Medulla oblongata (tissue), 1 donor: ENCODE data around the gene MAP2.

Experiments
- DNase-seq: peaks from one replicate; pipeline ENCODE4 v3.0.0-alpha.2; 2015; ENCODE audit errors: extremely low spot score

The MAP2 gene, protein sequence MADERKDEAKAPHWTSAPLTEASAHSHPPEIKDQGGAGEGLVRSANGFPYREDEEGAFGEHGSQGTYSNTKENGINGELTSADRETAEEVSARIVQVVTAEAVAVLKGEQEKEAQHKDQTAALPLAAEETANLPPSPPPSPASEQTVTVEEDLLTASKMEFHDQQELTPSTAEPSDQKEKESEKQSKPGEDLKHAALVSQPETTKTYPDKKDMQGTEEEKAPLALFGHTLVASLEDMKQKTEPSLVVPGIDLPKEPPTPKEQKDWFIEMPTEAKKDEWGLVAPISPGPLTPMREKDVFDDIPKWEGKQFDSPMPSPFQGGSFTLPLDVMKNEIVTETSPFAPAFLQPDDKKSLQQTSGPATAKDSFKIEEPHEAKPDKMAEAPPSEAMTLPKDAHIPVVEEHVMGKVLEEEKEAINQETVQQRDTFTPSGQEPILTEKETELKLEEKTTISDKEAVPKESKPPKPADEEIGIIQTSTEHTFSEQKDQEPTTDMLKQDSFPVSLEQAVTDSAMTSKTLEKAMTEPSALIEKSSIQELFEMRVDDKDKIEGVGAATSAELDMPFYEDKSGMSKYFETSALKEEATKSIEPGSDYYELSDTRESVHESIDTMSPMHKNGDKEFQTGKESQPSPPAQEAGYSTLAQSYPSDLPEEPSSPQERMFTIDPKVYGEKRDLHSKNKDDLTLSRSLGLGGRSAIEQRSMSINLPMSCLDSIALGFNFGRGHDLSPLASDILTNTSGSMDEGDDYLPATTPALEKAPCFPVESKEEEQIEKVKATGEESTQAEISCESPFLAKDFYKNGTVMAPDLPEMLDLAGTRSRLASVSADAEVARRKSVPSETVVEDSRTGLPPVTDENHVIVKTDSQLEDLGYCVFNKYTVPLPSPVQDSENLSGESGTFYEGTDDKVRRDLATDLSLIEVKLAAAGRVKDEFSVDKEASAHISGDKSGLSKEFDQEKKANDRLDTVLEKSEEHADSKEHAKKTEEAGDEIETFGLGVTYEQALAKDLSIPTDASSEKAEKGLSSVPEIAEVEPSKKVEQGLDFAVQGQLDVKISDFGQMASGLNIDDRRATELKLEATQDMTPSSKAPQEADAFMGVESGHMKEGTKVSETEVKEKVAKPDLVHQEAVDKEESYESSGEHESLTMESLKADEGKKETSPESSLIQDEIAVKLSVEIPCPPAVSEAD (N-terminal part only)

GRCh38 chr2:209423562-209424198 lies at the start of gene MAP2:
MAP2 (plus strand) TSS chr2:209424047; CDS start chr2:209653171, 229,124 bp downstream.
- peak; percentile 89 for DNase-seq

- no peak for DNase-seq
Measured at GRCh38 chr2:209376686-209377085, 47.2 kb upstream of the MAP2 start.

DNA sequence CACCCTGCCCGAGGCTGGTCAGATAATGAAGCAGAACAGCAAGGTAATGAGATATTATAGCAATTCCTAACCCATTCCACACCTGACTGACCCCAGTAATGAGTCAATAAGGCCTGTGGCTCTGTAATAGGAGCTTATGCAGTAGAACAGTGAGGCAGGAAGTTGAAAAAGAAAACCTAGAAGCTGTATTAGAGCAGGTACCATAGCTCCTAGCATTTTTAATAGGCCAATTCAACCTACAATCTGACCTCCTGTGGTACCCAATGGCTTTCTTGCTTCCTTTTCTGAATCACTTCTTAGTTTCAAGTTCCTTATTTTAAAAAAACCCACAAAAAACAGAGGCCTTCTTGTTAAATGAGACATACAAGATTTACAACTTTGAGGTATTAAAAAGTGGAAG lies 43.6 kb upstream of the MAP2 start:
- peak; percentile 5 for DNase-seq

GRCh38 chr2:209381091-209381490 lies 42.8 kb upstream of the MAP2 start:
- no peak for DNase-seq

DNA sequence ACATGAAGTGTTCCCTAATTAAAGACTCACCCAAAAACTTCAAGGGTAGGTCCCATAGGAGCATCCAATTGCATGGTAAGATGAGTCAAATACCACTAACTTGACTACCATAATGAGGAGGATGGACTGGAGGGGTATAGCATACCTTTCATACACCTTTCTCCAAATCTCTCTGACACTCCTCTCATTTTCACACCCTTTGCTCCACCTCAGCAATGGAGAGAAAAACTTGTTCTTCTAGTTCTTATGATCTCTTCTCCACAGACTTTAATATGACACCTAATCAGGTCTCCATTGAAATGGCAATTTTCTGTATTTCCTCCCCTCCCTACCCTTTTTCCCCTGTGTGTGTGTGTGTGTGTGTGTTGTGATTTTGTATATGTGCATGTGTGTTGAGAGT lies 41.1 kb upstream of the MAP2 start:
- no peak for DNase-seq

DNA sequence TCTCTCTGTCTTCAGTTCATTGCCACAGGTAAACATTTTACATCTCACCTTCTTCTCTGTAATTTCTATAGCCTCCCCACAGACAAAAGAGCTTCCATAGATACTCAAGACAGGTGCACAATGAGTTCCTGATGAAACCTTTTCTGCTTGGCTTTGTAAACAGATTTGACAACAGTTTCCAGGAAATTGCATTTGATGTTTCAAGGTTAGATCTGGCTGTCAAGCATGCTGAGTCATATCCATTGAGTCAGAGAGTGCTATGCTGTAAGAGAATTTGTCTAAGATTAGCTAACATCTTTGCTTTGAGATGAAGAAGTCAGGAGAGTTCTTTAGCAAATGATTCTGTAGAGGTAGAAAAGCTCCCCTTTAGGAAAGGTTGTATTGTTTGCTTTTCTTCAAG lies 40.6 kb upstream of the MAP2 start:
- DNase-seq: no peak

DNA sequence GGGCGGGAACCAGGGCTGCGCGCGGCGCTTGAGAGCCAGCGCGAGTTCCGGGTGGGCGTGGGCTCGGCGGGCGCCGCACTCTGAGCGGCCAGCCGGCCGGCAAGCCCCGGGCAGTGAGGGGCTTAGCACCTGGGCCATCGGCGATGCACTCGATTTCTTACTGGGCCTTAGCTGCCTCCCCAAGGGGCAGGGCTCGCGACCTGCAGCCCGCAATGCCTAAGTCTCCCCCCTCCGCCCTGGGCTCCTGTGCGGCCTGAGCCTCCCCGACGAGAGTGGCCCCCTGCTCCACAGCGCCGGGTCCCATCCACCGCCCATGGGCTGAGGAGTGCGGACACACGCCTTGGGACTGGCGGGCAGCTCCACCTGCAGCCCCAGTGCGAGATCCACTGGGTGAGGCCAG lies 36.5 kb upstream of the MAP2 start:
- DNase-seq: no peak

DNA sequence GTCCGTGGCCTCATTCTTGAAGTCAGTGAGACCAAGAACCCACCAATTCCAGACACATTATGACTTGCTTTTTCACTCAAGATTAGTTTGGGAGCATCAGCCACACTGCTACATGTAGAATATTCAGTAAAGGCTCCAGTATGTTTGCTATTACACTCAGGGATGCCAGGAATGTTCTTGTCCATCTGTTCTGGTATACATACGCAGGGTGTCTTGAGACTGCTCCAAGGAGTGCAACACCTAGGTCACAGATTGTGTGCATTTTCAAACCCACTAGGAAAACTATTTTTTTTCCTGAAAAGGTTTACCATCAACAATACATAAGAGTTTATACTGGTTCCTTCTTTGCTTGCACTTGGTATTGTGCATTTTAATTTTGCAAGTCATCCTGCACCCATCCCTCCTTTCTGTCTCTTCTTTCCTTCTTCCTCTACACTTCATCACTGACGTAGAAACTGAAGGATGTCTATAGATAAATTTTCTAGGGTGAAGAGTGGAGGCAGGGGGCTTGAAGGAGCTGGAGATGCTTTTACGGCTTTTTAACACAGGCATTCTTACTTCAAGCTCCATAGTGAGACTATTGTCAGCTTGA lies 35.3 kb upstream of the MAP2 start:
- no peak for DNase-seq

GRCh38 chr2:209389171-209389618 lies 34.7 kb upstream of the MAP2 start:
- DNase-seq: no peak

DNA sequence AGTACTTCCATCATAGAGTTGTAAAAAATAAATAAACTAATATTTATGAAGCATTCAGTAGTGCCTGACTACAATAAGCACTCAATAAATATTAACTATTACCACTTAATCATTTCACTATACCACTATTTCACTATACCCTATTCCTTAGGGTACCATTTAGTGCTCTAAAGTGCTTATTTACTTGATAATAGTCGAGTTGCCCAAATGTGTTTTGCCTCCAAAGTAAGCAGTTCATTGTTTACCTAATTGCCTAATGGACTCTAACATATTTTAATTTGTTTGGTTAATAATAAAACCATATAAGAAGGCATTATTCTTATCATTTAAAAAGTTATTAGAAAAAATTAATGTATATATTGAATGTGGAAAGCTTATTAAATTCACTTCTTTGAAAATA lies 33.0 kb upstream of the MAP2 start:
- no peak for DNase-seq

- no peak for DNase-seq
Measured at GRCh38 chr2:209391776-209392401, 32.0 kb upstream of the MAP2 start.

- no peak for DNase-seq
Measured at GRCh38 chr2:209395229-209395628, 28.6 kb upstream of the MAP2 start.

DNA sequence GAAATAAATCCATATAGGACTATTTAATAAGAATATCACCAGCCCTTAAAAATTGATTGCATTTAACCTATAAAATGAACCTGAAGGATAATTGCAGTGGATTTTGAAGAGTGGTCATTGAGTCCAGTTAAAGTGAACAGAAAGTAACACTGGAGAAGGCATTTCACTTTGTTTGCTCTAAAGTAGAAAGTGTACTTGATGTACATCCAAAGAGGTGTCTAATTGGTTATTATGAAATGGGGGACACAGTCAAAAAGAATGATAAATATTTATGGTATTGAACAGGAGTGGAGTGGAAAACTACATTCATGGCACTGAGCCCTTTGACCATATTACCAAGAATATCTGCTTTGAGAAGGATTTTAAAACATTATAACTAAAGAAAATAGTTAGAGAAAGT lies 28.2 kb upstream of the MAP2 start:
- DNase-seq: no peak

DNA sequence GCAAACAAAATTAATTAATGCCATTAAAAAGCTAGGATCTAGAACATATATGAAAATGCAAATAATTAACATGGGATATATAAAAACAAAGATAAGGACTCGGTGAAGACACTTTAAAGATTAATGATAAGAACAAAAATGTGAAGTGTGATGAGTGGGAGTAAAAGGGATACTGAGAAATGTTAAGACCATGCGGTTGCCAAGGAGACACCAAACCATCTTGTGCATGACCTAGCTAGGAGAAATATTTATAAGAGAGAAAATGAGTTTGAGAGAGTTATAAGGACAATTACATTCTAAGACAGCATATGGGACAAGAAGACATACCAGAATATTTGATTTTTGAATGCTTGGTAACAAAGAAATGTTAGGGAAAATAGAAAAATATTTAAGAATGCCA lies 25.4 kb upstream of the MAP2 start:
- no peak for DNase-seq

GRCh38 chr2:209401788-209402187 lies 22.1 kb upstream of the MAP2 start:
- no peak for DNase-seq

DNA sequence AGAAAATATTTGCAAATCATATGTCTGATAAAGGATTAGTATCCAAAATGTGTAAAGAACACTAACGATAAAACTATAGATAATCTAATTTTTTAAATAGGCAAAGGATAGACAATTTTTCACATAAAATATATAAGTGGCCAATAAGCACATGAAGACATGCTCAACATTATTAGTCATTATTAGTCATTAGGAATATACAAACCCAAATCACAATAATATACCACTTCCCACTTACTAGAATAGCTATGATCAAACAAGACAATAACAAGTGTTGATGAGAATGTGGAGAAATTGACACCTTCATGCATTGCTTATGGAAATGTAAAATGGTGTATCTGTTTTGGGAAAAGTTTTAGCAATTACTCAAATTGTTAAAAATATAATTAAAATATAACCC lies 12.6 kb upstream of the MAP2 start:
- DNase-seq: no peak

DNA sequence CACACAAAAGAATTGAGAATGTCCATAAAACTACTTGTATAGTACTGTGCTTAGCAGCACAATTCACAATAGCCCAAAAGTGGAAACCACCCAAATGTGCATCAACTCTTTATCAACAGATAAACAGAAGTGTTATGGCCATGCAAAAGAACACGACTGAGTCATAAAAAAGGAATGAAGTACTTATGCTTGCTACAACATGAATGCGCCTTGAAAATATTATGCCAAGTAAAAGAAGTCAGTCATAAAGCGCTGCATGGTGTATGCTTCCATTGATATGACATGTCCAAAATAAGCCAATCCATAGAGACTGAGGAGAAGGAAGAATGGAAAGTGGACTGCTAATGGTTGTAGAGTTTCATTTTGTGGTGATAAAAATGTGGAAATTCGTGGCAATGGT lies 12.1 kb upstream of the MAP2 start:
- DNase-seq: no peak

DNA sequence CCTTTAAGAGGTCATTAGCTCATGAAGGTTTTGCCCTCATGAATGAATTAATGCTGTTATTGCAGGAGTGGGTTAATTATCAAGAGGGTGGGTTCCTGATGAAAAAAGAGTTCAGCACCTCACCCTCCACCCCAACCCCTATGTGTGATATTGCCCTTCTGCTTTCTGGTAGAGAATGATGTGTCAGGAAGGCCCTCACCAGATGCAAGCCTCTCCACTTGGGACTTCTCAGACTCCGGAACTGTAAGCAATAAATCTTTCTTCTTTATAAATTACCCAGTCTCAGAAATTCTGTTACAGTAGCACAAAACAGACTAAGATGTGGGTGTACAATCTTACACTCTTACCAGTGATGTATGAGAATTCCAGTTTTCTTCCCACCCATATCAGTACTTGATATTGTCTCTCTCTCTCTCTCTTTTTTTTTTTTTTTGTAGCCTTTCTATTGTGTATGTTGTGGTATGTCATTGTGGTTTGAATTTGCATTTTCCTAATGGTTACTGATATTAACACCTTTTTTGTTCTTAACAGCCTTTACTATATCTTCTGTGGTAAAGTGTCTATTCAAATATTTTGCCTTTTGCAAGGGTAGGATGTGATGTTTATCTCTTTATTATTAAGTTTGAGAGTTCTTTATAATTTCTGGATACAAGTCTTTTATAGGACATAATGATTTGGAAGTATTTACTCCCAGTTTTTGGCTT lies 10.4 kb upstream of the MAP2 start:
- no peak for DNase-seq

DNA sequence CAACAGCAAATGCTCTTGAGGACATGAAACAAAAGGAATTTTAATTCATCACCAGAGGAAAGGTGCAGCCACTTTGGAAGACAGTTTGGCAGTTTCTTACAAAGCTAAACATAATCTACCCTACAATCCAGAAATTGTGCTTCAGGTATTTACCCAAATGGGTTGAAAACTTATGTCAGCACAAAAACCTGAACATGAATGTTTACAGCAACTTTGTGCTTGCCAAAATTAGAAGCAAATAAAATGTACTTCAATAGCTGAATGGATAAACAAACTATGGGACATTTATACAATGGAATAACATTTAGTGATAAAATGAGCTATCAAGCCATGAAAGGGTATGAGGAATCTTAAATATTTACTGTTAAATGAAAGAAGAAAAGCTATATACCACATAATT lies 6.9 kb upstream of the MAP2 start:
- no peak for DNase-seq

GRCh38 chr2:209422191-209422754 lies 1.6 kb upstream of the MAP2 start:
- DNase-seq: no peak
